ENCODE results near the gene MARF1. TPM values are rescaled to one million over a fixed set of nuclear protein-coding genes. Genes with fewer than 3 reads are reported as not detected.

The MARF1 gene
- total and polyA plus RNA-seq, 4 donors = 7.0 to 19.8 (median 12.6) TPM

DNA sequence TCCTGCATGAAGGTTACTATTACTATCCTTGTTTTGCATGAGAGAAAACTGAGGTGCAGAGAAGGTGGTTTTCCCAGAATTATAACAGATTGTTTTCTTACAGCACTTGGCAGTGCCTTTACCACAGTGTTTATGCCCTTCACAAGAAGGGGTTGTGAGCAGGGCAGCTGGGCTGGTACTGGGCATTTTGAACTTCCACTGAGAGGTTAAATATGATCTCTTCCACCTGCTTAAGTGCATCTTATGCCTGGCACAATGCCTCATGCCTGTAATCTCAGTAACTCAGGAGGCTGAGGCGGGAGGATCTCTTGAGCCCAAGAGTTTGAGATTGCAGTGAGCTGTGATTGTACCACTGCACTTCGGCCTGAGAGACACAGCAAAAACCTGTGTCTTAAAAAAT is 43.3 kb upstream of the MARF1 start:
- no peaks in the 10 kb centered on the region for H3K9me3 ChIP-seq (ENCODE audit: control insufficient read depth in 4 of 4, low read length in 3 of 4)
- no peak overlapping the region for H3K9ac ChIP-seq (ENCODE audit: low read depth in 1 of 2, low read length in 2 of 2)
- WGBS = over 99% methylated on average over 2 of the region's 2 CpGs
- TF ChIP-seq, protein P1, sequence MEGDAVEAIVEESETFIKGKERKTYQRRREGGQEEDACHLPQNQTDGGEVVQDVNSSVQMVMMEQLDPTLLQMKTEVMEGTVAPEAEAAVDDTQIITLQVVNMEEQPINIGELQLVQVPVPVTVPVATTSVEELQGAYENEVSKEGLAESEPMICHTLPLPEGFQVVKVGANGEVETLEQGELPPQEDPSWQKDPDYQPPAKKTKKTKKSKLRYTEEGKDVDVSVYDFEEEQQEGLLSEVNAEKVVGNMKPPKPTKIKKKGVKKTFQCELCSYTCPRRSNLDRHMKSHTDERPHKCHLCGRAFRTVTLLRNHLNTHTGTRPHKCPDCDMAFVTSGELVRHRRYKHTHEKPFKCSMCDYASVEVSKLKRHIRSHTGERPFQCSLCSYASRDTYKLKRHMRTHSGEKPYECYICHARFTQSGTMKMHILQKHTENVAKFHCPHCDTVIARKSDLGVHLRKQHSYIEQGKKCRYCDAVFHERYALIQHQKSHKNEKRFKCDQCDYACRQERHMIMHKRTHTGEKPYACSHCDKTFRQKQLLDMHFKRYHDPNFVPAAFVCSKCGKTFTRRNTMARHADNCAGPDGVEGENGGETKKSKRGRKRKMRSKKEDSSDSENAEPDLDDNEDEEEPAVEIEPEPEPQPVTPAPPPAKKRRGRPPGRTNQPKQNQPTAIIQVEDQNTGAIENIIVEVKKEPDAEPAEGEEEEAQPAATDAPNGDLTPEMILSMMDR (IDR thresholded peaks at IDR 0.05; ENCODE audit: low read depth, low read length, missing input control) = no peak
- TF ChIP-seq FOXA1 (IDR thresholded peaks at IDR 0.05) (no peak), YY1 (IDR thresholded peaks at IDR 0.05) (no peak), HNF4G (IDR thresholded peaks at IDR 0.05) (no peak), EGR1 (IDR thresholded peaks at IDR 0.05; ENCODE audit: low read depth in 2 of 2) (no peak), TAF1 (conservative IDR thresholded peaks at IDR 0.05) (no peak), RXRA (IDR thresholded peaks at IDR 0.05) (no peak), JUND (IDR thresholded peaks at IDR 0.05) (no peak), HNF4A (conservative IDR thresholded peaks at IDR 0.05) (no peak), FOXA2 (IDR thresholded peaks at IDR 0.05) (no peak), SP1 (IDR thresholded peaks at IDR 0.05) (no peak)
- TF ChIP-seq, protein P2, sequence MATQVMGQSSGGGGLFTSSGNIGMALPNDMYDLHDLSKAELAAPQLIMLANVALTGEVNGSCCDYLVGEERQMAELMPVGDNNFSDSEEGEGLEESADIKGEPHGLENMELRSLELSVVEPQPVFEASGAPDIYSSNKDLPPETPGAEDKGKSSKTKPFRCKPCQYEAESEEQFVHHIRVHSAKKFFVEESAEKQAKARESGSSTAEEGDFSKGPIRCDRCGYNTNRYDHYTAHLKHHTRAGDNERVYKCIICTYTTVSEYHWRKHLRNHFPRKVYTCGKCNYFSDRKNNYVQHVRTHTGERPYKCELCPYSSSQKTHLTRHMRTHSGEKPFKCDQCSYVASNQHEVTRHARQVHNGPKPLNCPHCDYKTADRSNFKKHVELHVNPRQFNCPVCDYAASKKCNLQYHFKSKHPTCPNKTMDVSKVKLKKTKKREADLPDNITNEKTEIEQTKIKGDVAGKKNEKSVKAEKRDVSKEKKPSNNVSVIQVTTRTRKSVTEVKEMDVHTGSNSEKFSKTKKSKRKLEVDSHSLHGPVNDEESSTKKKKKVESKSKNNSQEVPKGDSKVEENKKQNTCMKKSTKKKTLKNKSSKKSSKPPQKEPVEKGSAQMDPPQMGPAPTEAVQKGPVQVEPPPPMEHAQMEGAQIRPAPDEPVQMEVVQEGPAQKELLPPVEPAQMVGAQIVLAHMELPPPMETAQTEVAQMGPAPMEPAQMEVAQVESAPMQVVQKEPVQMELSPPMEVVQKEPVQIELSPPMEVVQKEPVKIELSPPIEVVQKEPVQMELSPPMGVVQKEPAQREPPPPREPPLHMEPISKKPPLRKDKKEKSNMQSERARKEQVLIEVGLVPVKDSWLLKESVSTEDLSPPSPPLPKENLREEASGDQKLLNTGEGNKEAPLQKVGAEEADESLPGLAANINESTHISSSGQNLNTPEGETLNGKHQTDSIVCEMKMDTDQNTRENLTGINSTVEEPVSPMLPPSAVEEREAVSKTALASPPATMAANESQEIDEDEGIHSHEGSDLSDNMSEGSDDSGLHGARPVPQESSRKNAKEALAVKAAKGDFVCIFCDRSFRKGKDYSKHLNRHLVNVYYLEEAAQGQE (IDR thresholded peaks at IDR 0.05) = no peak
- TF ChIP-seq, protein P3, sequence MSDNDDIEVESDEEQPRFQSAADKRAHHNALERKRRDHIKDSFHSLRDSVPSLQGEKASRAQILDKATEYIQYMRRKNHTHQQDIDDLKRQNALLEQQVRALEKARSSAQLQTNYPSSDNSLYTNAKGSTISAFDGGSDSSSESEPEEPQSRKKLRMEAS (IDR thresholded peaks at IDR 0.05) = no peak
- TF ChIP-seq, protein P4, sequence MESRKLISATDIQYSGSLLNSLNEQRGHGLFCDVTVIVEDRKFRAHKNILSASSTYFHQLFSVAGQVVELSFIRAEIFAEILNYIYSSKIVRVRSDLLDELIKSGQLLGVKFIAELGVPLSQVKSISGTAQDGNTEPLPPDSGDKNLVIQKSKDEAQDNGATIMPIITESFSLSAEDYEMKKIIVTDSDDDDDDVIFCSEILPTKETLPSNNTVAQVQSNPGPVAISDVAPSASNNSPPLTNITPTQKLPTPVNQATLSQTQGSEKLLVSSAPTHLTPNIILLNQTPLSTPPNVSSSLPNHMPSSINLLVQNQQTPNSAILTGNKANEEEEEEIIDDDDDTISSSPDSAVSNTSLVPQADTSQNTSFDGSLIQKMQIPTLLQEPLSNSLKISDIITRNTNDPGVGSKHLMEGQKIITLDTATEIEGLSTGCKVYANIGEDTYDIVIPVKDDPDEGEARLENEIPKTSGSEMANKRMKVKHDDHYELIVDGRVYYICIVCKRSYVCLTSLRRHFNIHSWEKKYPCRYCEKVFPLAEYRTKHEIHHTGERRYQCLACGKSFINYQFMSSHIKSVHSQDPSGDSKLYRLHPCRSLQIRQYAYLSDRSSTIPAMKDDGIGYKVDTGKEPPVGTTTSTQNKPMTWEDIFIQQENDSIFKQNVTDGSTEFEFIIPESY (IDR thresholded peaks at IDR 0.05) = no peak
- H3K4me3 ChIP-seq (ENCODE audit: low read depth in 1 of 3, low read length in 3 of 3) = no peak overlapping the region
- no peak overlapping the region for H3K27ac ChIP-seq (ENCODE audit: low read depth in 1 of 2, low read length in 2 of 2)
- DNase-seq (ENCODE audit: low spot score) = no peak
- H3K27me3 ChIP-seq (ENCODE audit: control insufficient read depth in 4 of 4, insufficient read depth in 4 of 4, low read length in 3 of 4) = no peaks in the 10 kb centered on the region
- peaks cover 2 to 10% (median 6%) of the 10 kb centered on the region in 4 donors for H3K36me3 ChIP-seq (ENCODE audit: control insufficient read depth in 4 of 4, insufficient read depth in 3 of 4, low read depth in 1 of 4, low read length in 3 of 4)
- no peaks in the 10 kb centered on the region for H3K4me1 ChIP-seq (ENCODE audit: control insufficient read depth in 4 of 4, insufficient read depth in 4 of 4, low read length in 3 of 4)

DNA sequence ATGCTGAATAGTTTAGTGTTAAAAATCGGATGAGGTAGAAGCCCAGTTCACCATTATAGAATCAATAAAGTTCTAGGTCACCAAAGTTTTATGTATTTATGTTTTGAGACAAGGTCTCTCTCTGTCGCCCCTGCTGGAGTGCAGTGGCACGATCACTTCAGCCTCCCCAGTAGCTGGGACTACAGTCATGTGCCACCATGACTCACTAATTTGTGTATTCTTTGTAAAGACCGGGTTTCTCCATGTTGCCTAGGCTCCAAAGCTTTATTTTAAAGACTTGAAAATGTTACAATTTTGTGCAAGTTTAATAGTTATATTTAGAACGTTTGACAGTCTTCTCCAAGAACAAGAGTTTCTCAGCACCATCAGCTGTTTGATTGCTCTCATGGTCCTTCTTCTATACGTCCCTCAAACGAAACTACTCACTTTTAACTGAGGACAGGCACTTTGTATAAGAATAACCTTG is 39.2 kb upstream of the MARF1 start:
- H3K4me1 ChIP-seq (ENCODE audit: control insufficient read depth in 4 of 4, insufficient read depth in 4 of 4, low read length in 3 of 4) = no peaks in the 10 kb centered on the region
- 77% methylated on average over 7 of the region's 7 CpGs for WGBS
- no peak overlapping the region for H3K27ac ChIP-seq (ENCODE audit: low read depth in 1 of 2, low read length in 2 of 2)
- TF ChIP-seq FOXA1 (IDR thresholded peaks at IDR 0.05) (no peak), GABPA (IDR thresholded peaks at IDR 0.05 in 1 of 2, conservative IDR thresholded peaks at IDR 0.05 in 1 of 2) (no peak), TAF1 (conservative IDR thresholded peaks at IDR 0.05) (no peak), FOXA2 (IDR thresholded peaks at IDR 0.05) (no peak), NR2F2 (IDR thresholded peaks at IDR 0.05) (no peak), RXRA (IDR thresholded peaks at IDR 0.05) (no peak)
- TF ChIP-seq, protein P1 (IDR thresholded peaks at IDR 0.05; ENCODE audit: low read depth, low read length, missing input control) = peak; percentile 5
- TF ChIP-seq, protein P3 (IDR thresholded peaks at IDR 0.05) = no peak
- TF ChIP-seq, protein P2 (IDR thresholded peaks at IDR 0.05) = no peak
- no peak overlapping the region for H3K4me3 ChIP-seq (ENCODE audit: low read depth in 1 of 3, low read length in 3 of 3)
- DNase-seq (ENCODE audit: low spot score) = no peak
- no peaks in the 10 kb centered on the region for H3K27me3 ChIP-seq (ENCODE audit: control insufficient read depth in 4 of 4, insufficient read depth in 4 of 4, low read length in 3 of 4)
- H3K9me3 ChIP-seq (ENCODE audit: control insufficient read depth in 4 of 4, low read length in 3 of 4) = no peaks in the 10 kb centered on the region
- H3K9ac ChIP-seq (ENCODE audit: low read depth in 1 of 2, low read length in 2 of 2) = no peak overlapping the region
- H3K36me3 ChIP-seq (ENCODE audit: control insufficient read depth in 4 of 4, insufficient read depth in 3 of 4, low read depth in 1 of 4, low read length in 3 of 4) = peaks cover 0 to 6% (median 2%) of the 10 kb centered on the region in 4 donors
